ENCODE data around the gene RAET1L.

DNA sequence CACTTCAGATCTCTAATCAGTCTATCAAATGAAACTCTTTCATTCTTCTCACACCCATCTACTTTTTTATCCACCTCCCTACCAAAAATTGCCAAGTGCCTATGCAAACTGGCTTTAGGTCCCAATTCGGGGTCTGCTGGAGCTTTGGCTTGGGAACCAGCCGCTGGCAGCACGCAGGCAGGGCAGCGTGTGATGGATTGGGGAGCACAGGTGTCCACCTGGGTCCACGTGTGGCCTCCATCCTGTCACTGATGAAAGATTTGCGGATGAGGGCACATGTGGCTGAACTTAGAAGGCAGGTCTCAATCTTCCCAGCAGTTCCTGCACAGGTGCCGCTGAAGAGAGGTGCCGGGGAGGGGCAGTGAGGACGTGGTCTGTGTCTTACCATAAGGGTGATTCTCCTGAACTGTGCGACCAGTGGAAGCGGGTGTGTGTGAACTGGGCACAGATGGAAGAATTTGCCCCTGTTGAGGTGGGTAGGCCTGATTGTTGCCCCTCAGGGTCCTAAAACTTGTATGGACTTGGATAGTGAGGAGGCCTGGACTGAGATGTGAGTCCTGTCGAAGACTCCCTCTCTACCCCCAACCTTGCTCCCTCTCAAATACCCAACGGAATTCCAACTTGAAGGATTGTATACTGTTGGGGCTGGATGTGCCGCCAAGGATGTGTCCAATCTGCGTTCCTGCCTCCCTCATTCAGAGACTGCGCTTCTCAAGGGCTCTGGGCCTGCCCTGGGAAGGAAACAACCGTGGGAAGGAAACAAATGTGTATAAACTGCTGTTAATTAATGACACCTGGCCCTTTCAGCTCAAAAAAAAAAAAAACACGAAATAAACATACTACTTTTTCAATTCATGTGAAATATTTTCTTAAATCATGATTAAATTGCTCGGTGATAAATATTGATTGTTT lies 18.4 kb upstream of the RAET1L start:
- TF ChIP-seq, protein P1, sequence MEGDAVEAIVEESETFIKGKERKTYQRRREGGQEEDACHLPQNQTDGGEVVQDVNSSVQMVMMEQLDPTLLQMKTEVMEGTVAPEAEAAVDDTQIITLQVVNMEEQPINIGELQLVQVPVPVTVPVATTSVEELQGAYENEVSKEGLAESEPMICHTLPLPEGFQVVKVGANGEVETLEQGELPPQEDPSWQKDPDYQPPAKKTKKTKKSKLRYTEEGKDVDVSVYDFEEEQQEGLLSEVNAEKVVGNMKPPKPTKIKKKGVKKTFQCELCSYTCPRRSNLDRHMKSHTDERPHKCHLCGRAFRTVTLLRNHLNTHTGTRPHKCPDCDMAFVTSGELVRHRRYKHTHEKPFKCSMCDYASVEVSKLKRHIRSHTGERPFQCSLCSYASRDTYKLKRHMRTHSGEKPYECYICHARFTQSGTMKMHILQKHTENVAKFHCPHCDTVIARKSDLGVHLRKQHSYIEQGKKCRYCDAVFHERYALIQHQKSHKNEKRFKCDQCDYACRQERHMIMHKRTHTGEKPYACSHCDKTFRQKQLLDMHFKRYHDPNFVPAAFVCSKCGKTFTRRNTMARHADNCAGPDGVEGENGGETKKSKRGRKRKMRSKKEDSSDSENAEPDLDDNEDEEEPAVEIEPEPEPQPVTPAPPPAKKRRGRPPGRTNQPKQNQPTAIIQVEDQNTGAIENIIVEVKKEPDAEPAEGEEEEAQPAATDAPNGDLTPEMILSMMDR (IDR thresholded peaks at IDR 0.05): no peak
- no peak for TF ChIP-seq POLR2A (IDR thresholded peaks at IDR 0.05)
- no peak for TF ChIP-seq EP300 (IDR thresholded peaks at IDR 0.05)
- no peak for TF ChIP-seq POLR2AphosphoS5 (IDR thresholded peaks at IDR 0.05)
